Body of pancreas (tissue), 4 donors: ENCODE data around the gene CELA2A.

Source experiments
- POLR2A ChIP-seq, 3 donors: fragments of 450-650 bp; IDR thresholded peaks; one replicate each; pipeline ENCODE4 v1.6.1; 2016; ENCODE audit warnings: antibody characterized with exemption in 3 of 3, mild to moderate bottlenecking in 2 of 3
- TF ChIP-seq, protein P1 (sequence below), 7 experiments: fragments of 450-650 bp in 4 of 7; fragments of 200-600 bp in 3 of 7; sonication (generic) in 3 of 7; IDR thresholded peaks; one replicate each; pipeline ENCODE4 v1.5.1; 2016 to 2019; ENCODE audit warnings: antibody characterized with exemption in 7 of 7

GRCh38 chr1:15515022-15515663 lies 58.6 kb downstream of the CELA2A start:
- TF ChIP-seq, protein P1, sequence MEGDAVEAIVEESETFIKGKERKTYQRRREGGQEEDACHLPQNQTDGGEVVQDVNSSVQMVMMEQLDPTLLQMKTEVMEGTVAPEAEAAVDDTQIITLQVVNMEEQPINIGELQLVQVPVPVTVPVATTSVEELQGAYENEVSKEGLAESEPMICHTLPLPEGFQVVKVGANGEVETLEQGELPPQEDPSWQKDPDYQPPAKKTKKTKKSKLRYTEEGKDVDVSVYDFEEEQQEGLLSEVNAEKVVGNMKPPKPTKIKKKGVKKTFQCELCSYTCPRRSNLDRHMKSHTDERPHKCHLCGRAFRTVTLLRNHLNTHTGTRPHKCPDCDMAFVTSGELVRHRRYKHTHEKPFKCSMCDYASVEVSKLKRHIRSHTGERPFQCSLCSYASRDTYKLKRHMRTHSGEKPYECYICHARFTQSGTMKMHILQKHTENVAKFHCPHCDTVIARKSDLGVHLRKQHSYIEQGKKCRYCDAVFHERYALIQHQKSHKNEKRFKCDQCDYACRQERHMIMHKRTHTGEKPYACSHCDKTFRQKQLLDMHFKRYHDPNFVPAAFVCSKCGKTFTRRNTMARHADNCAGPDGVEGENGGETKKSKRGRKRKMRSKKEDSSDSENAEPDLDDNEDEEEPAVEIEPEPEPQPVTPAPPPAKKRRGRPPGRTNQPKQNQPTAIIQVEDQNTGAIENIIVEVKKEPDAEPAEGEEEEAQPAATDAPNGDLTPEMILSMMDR (IDR thresholded peaks at IDR 0.05), result no peak
- TF ChIP-seq POLR2A (IDR thresholded peaks at IDR 0.05), result no peak
